GM12891 (cell line): ENCODE data around the gene BAD.

Source experiments
- PAX5 ChIP-seq: IDR thresholded peaks from 2 replicates; pipeline ENCODE4 v1.6.1; 2011; ENCODE audit warnings: low read length, moderate library complexity, mild to moderate bottlenecking; ENCODE audit not compliant: insufficient read depth, severe bottlenecking
- POLR2A ChIP-seq: IDR thresholded peaks from 2 replicates; pipeline ENCODE4 v1.6.1; 2011; ENCODE audit warnings: low read depth, low read length, control low read depth
- POLR2AphosphoS5 ChIP-seq: IDR thresholded peaks from 2 replicates; pipeline ENCODE4 v1.6.1; 2011; ENCODE audit warnings: low read depth, low read length, control low read depth
- POU2F2 ChIP-seq: IDR thresholded peaks from 2 replicates; pipeline ENCODE4 v1.6.1; 2011; ENCODE audit warnings: low read depth, mild to moderate bottlenecking, control low read depth, low read length, moderate library complexity
- TAF1 ChIP-seq: IDR thresholded peaks from 2 replicates; pipeline ENCODE4 v1.6.1; 2011; ENCODE audit warnings: low read depth, low read length, control low read depth

- TF ChIP-seq TAF1 (no peak), POLR2AphosphoS5 (no peak), POLR2A (no peak), PAX5 (no peak), POU2F2 (no peak)
These were observed 53.5 kb downstream of the BAD start for GRCh38 chr11:64230985-64231365.
